ENCODE data around the gene DDO. TPM values are rescaled to one million over a fixed set of nuclear protein-coding genes. Genes with fewer than 3 reads are reported as not detected.

The DDO gene
- total RNA-seq, 5 donors from 2014 or later (not counting 1 experiment from before 2014, with no cell fraction given) = not detected

- Mint-ChIP-seq H3K27me3 (peaks cover 4 to 12% of the 10 kb centered on the region in 2 donors), H3K4me1 (peaks cover 0 to 7% (median 4%) of the 10 kb centered on the region in 3 donors), H3K27ac (no peak overlapping the region), H3K36me3 (no peaks in the 10 kb centered on the region), H3K4me3 (no peak overlapping the region), H3K9me3 (no peaks in the 10 kb centered on the region)
- peaks cover 0 to 8% of the 10 kb centered on the region in 2 experiments for H3K27me3 ChIP-seq (replicated peaks in 1 of 2; ENCODE audit: control insufficient read depth in 2 of 2, extremely low read depth in 1 of 2, insufficient read depth in 2 of 2, low read length in 1 of 2)
- DNase-seq (no peak), ATAC-seq (replicated peaks in 1 of 4) (no peak)
- H3K36me3 ChIP-seq (ENCODE audit: control insufficient read depth in 2 of 2, extremely low read depth in 1 of 2, insufficient read depth in 1 of 2, low read length in 1 of 2) = no peaks in the 10 kb centered on the region
- no peaks in the 10 kb centered on the region for H3K4me1 ChIP-seq (ENCODE audit: control insufficient read depth in 1 of 2, extremely low read depth in 1 of 2, insufficient read depth in 2 of 2, low read length in 2 of 2)
- no peak overlapping the region for H3K27ac ChIP-seq (ENCODE audit: low read length)
- no peak overlapping the region for H3K4me3 ChIP-seq (ENCODE audit: control insufficient read depth in 1 of 2, extremely low read depth in 1 of 2, low read length in 1 of 2)
- ChIA-PET POLR2A (no interaction called here), CTCF (no interaction called here)
- 86% methylated on average over 6 of the region's 8 CpGs for WGBS (ENCODE audit: insufficient coverage)
- H3K9me3 ChIP-seq = no peaks in the 10 kb centered on the region
Observed at GRCh38 chr6:110412360-110412759, 3.0 kb downstream of the DDO start.

GRCh38 chr6:110410511-110410910 lies 4.9 kb downstream of the DDO start:
- no peaks in the 10 kb centered on the region for H3K4me1 ChIP-seq (ENCODE audit: control insufficient read depth in 1 of 2, extremely low read depth in 1 of 2, insufficient read depth in 2 of 2, low read length in 2 of 2)
- POLR2A ChIA-PET = no interaction called here
- Mint-ChIP-seq H3K4me3 (no peak overlapping the region), H3K27ac (no peak overlapping the region), H3K36me3 (no peaks in the 10 kb centered on the region), H3K27me3 (peaks cover 4 to 8% of the 10 kb centered on the region in 2 donors), H3K9me3 (no peaks in the 10 kb centered on the region), H3K4me1 (peaks cover 0 to 4% (median 2%) of the 10 kb centered on the region in 3 donors)
- no peak overlapping the region for H3K4me3 ChIP-seq (ENCODE audit: control insufficient read depth in 1 of 2, extremely low read depth in 1 of 2, low read length in 1 of 2)
- peaks cover 0 to 8% of the 10 kb centered on the region in 2 experiments for H3K27me3 ChIP-seq (replicated peaks in 1 of 2; ENCODE audit: control insufficient read depth in 2 of 2, extremely low read depth in 1 of 2, insufficient read depth in 2 of 2, low read length in 1 of 2)
- WGBS (ENCODE audit: insufficient coverage) = no CpG with 5 or more reads among the region's 4 CpGs
- H3K36me3 ChIP-seq (ENCODE audit: control insufficient read depth in 2 of 2, extremely low read depth in 1 of 2, insufficient read depth in 1 of 2, low read length in 1 of 2) = no peaks in the 10 kb centered on the region
- H3K9me3 ChIP-seq = no peaks in the 10 kb centered on the region
- DNase-seq = no peak
- CTCF ChIA-PET = no interaction called here
- no peak for ATAC-seq (replicated peaks in 1 of 4)
- H3K27ac ChIP-seq (ENCODE audit: low read length) = no peak overlapping the region

- no peak overlapping the region for H3K27ac Mint-ChIP-seq
- Histone ChIP-seq H3K9me3 (no peaks in the 10 kb centered on the region), H3K4me3 (ENCODE audit: control insufficient read depth in 1 of 2, extremely low read depth in 1 of 2, low read length in 1 of 2) (no peak overlapping the region), H3K4me1 (ENCODE audit: control insufficient read depth in 1 of 2, extremely low read depth in 1 of 2, insufficient read depth in 2 of 2, low read length in 2 of 2) (no peaks in the 10 kb centered on the region), H3K27ac (ENCODE audit: low read length) (no peak overlapping the region), H3K27me3 (replicated peaks in 1 of 2; ENCODE audit: control insufficient read depth in 2 of 2, extremely low read depth in 1 of 2, insufficient read depth in 2 of 2, low read length in 1 of 2) (peaks cover 0 to 8% of the 10 kb centered on the region in 2 experiments), H3K36me3 (ENCODE audit: control insufficient read depth in 2 of 2, extremely low read depth in 1 of 2, insufficient read depth in 1 of 2, low read length in 1 of 2) (no peaks in the 10 kb centered on the region)
- peaks cover 0 to under 1% (median 0%) of the 10 kb centered on the region in 3 donors for H3K4me1 Mint-ChIP-seq
- ATAC-seq (replicated peaks in 1 of 4) (no peak), DNase-seq (no peak)
- H3K4me3 Mint-ChIP-seq = no peak overlapping the region
- POLR2A ChIA-PET = no interaction called here
- H3K27me3 Mint-ChIP-seq = peaks cover 4 to 8% of the 10 kb centered on the region in 2 donors
- CTCF ChIA-PET = no interaction called here
- H3K9me3 Mint-ChIP-seq = no peaks in the 10 kb centered on the region
- no peaks in the 10 kb centered on the region for H3K36me3 Mint-ChIP-seq
Observed at GRCh38 chr6:110409794-110410193, 5.6 kb downstream of the DDO start.

- Histone ChIP-seq H3K9me3 (no peaks in the 10 kb centered on the region), H3K36me3 (ENCODE audit: control insufficient read depth in 2 of 2, extremely low read depth in 1 of 2, insufficient read depth in 1 of 2, low read length in 1 of 2) (no peaks in the 10 kb centered on the region), H3K4me3 (ENCODE audit: control insufficient read depth in 1 of 2, extremely low read depth in 1 of 2, low read length in 1 of 2) (no peak overlapping the region), H3K27me3 (replicated peaks in 1 of 2; ENCODE audit: control insufficient read depth in 2 of 2, extremely low read depth in 1 of 2, insufficient read depth in 2 of 2, low read length in 1 of 2) (peaks cover 0 to 4% of the 10 kb centered on the region in 2 experiments), H3K27ac (ENCODE audit: low read length) (no peak overlapping the region), H3K4me1 (ENCODE audit: control insufficient read depth in 1 of 2, extremely low read depth in 1 of 2, insufficient read depth in 2 of 2, low read length in 2 of 2) (no peaks in the 10 kb centered on the region)
- ChIA-PET POLR2A (no interaction called here), CTCF (interaction anchor here in 1 of 2 donors (0.5 kb wide), 1 partner anchor 18 kb away, joined by 8 read pairs; no protein-coding TSS in a partner anchor)
- no peak for DNase-seq
- Mint-ChIP-seq H3K9me3 (no peaks in the 10 kb centered on the region), H3K4me3 (no peak overlapping the region), H3K36me3 (no peaks in the 10 kb centered on the region), H3K27ac (no peak overlapping the region), H3K4me1 (no peaks in the 10 kb centered on the region), H3K27me3 (peaks cover 4 to 8% of the 10 kb centered on the region in 2 donors)
- ATAC-seq (replicated peaks in 1 of 4) = no peak
- WGBS (ENCODE audit: insufficient coverage) = 66% methylated on average over 5 of the region's 6 CpGs
Observed at GRCh38 chr6:110408901-110409300, 6.5 kb downstream of the DDO start.

GRCh38 chr6:110404607-110405006 lies 10.8 kb downstream of the DDO start:
- ATAC-seq (replicated peaks in 1 of 4) (no peak), DNase-seq (no peak)
- H3K4me3 Mint-ChIP-seq = no peak overlapping the region
- peaks cover 4 to 7% of the 10 kb centered on the region in 2 donors for H3K27me3 Mint-ChIP-seq
- ChIA-PET POLR2A (interaction anchor here in 1 of 2 donors (0.5 kb wide), 1 partner anchor 925 kb away, joined by 3 read pairs; no protein-coding TSS in a partner anchor), CTCF (interaction anchor here in 1 of 2 donors (1.1 kb wide), 1 partner anchor 486 kb away, joined by 3 read pairs; no protein-coding TSS in a partner anchor)
- no peaks in the 10 kb centered on the region for H3K36me3 Mint-ChIP-seq
- Histone ChIP-seq H3K27me3 (replicated peaks in 1 of 2; ENCODE audit: control insufficient read depth in 2 of 2, extremely low read depth in 1 of 2, insufficient read depth in 2 of 2, low read length in 1 of 2) (peaks cover 0 to 8% of the 10 kb centered on the region in 2 experiments), H3K9me3 (no peaks in the 10 kb centered on the region), H3K4me1 (ENCODE audit: control insufficient read depth in 1 of 2, extremely low read depth in 1 of 2, insufficient read depth in 2 of 2, low read length in 2 of 2) (no peaks in the 10 kb centered on the region), H3K36me3 (ENCODE audit: control insufficient read depth in 2 of 2, extremely low read depth in 1 of 2, insufficient read depth in 1 of 2, low read length in 1 of 2) (no peaks in the 10 kb centered on the region), H3K4me3 (ENCODE audit: control insufficient read depth in 1 of 2, extremely low read depth in 1 of 2, low read length in 1 of 2) (no peak overlapping the region), H3K27ac (ENCODE audit: low read length) (no peak overlapping the region)
- H3K4me1 Mint-ChIP-seq = no peaks in the 10 kb centered on the region
- H3K27ac Mint-ChIP-seq = no peak overlapping the region
- WGBS (ENCODE audit: insufficient coverage) = 67% methylated on average over 2 of the region's 8 CpGs
- no peaks in the 10 kb centered on the region for H3K9me3 Mint-ChIP-seq

GRCh38 chr6:110401585-110402176 lies 13.7 kb downstream of the DDO start:
- no peaks in the 10 kb centered on the region for H3K36me3 Mint-ChIP-seq
- no peak for ATAC-seq (replicated peaks in 1 of 4)
- POLR2A ChIA-PET = no interaction called here

More at GRCh38 chr6:110401585-110402176, 13.7 kb downstream of the DDO start:
- peaks cover 3 to 6% of the 10 kb centered on the region in 2 donors for H3K27me3 Mint-ChIP-seq
- Histone ChIP-seq H3K36me3 (ENCODE audit: control insufficient read depth in 2 of 2, extremely low read depth in 1 of 2, insufficient read depth in 1 of 2, low read length in 1 of 2) (no peaks in the 10 kb centered on the region), H3K4me1 (ENCODE audit: control insufficient read depth in 1 of 2, extremely low read depth in 1 of 2, insufficient read depth in 2 of 2, low read length in 2 of 2) (no peaks in the 10 kb centered on the region), H3K27me3 (replicated peaks in 1 of 2; ENCODE audit: control insufficient read depth in 2 of 2, extremely low read depth in 1 of 2, insufficient read depth in 2 of 2, low read length in 1 of 2) (peaks cover 0 to 6% of the 10 kb centered on the region in 2 experiments), H3K27ac (ENCODE audit: low read length) (no peak overlapping the region), H3K9me3 (no peaks in the 10 kb centered on the region), H3K4me3 (ENCODE audit: control insufficient read depth in 1 of 2, extremely low read depth in 1 of 2, low read length in 1 of 2) (no peak overlapping the region)
- no peak overlapping the region for H3K27ac Mint-ChIP-seq
- no peaks in the 10 kb centered on the region for H3K4me1 Mint-ChIP-seq
- WGBS (ENCODE audit: insufficient coverage) = no CpG with 5 or more reads among the region's 4 CpGs
- H3K4me3 Mint-ChIP-seq = no peak overlapping the region
- no peak for DNase-seq
- H3K9me3 Mint-ChIP-seq = no peaks in the 10 kb centered on the region
- CTCF ChIA-PET = no interaction called here

Measured in T-cell (primary cell).